GM12872 (cell line): ENCODE measurements around the gene FAM13A.

Source experiments
- CTCF ChIP-seq: IDR thresholded peaks from 3 replicates; pipeline ENCODE4 v1.5.1; 2011; ENCODE audit warnings: low read depth, mild to moderate bottlenecking, low read length, moderate library complexity; ENCODE audit not compliant: insufficient read depth

Gene FAM13A

GRCh38 chr4:89006307-89006706 is 50.7 kb downstream of the FAM13A start:
- TF ChIP-seq CTCF, result no peak

- TF ChIP-seq CTCF, result no peak
These were observed 55.1 kb downstream of the FAM13A start for GRCh38 chr4:89001647-89002445.

GRCh38 chr4:89000844-89001360 is 56.1 kb downstream of the FAM13A start:
- no peak for TF ChIP-seq CTCF

- TF ChIP-seq CTCF, result no peak
These were observed 56.6 kb downstream of the FAM13A start for GRCh38 chr4:89000382-89000781.

GRCh38 chr4:88999392-88999930 is 57.5 kb downstream of the FAM13A start:
- TF ChIP-seq CTCF, result no peak

- TF ChIP-seq CTCF, result no peak
These were observed 58.1 kb downstream of the FAM13A start for GRCh38 chr4:88998891-88999290.

- no peak for TF ChIP-seq CTCF
These were observed 59.0 kb downstream of the FAM13A start for GRCh38 chr4:88998001-88998400.
